Measurements from ENCODE around the gene MAPK1.
"Not testable (repeated sequence)": the region's sequence is repeated elsewhere in the genome, so short reads cannot be mapped to it uniquely, and the experiment has no call there.

The MAPK1 gene

GRCh38 chr22:21803811-21804249 is 63.6 kb downstream of the MAPK1 start:
- FAIRE-seq (no peak), DNase-seq (ENCODE audit: insufficient read length, low spot score) (no peak)
- no peak for TF ChIP-seq CTCF (IDR thresholded peaks at IDR 0.05; ENCODE audit: insufficient read depth, missing control alignments)

GRCh38 chr22:21802673-21803072 is 64.8 kb downstream of the MAPK1 start:
- TF ChIP-seq CTCF (IDR thresholded peaks at IDR 0.05; ENCODE audit: insufficient read depth, missing control alignments), result no peak
- DNase-seq (ENCODE audit: insufficient read length, low spot score) (no peak), FAIRE-seq (no peak)

GRCh38 chr22:21802056-21802455 is 65.4 kb downstream of the MAPK1 start:
- FAIRE-seq, result no peak
- no peak for TF ChIP-seq CTCF (IDR thresholded peaks at IDR 0.05; ENCODE audit: insufficient read depth, missing control alignments)
- DNase-seq (ENCODE audit: insufficient read length, low spot score), result no peak

DNA sequence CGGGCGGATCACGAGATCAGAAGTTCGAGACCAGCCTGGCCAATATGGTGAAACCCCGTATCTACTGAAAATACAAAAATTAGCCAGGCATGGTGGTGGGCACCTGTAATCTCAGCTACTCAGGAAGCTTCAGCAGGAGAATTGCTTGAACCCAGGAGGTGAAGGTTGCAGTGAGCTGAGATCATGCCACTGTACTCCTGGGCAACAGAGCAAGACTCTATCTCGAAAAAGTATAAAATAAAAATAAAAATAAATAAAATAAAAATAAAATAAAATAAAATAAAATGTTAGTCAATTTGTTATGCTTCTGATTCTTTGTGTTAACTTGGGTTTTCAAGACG is 66.2 kb downstream of the MAPK1 start:
- not testable (repeated sequence) for FAIRE-seq; DNase-seq (ENCODE audit: insufficient read length, low spot score)

DNA sequence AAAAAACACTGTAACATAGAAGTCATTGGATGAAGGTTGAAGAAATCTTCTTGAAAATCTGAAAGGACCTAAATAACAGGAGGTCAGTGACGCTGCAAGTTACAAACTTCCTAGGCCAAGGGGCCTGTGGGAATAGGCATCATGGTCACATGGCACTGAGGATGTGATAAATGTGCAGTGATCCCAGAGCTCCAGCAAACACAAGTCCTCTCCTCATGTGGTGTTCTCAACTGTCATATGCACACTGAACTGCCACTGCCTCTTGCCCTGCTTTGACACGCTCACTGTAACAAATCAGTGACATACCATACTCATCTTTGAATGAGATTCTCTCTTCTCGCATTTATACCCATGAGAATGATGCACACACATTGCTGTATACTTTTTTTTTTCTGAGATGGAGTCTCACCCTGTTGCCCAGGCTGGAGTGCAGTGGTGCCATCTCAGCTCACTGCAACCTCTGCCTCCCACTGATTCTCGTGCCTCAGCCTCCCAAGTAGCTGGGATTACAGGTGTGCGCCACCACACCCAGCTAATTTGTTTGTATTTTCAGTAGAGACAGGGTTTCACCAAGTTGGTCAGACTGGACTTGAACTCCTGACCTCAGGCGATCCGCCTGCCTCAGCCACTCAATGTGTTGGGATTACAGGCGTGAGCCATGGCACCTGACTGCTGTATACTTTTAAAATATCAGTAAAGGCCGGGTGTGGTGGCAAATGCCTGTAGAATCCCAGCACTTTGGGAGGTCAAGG is 66.7 kb downstream of the MAPK1 start:
- no peak for FAIRE-seq
- DNase-seq (ENCODE audit: insufficient read length, low spot score), result no peak
- no peak for TF ChIP-seq CTCF (IDR thresholded peaks at IDR 0.05; ENCODE audit: insufficient read depth, missing control alignments)

GRCh38 chr22:21797444-21798221 is 69.8 kb downstream of the MAPK1 start:
- no peak for FAIRE-seq
- DNase-seq (ENCODE audit: insufficient read length, low spot score), result no peak
- TF ChIP-seq CTCF (IDR thresholded peaks at IDR 0.05; ENCODE audit: insufficient read depth, missing control alignments), result no peak

DNA sequence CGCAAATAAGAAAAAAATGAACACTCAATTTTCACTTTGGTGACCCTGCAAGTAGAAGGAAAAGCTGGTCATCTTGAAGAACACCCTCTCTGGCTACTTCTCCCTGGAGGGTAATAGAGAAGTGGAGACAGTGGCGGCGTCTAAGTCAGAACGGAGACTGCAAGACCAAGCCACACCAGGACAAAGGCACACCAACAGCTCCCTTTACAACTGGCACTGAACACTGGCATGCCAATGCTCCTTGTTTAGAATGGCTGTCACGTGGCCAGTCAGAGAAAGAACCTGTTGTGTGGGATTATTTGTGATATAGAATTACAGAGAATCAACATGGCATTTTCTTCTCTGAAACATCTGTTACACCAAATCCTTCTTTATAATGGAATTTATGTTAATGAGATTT is 70.6 kb downstream of the MAPK1 start:
- no peak for FAIRE-seq
- no peak for DNase-seq (ENCODE audit: insufficient read length, low spot score)
- no peak for TF ChIP-seq CTCF (IDR thresholded peaks at IDR 0.05; ENCODE audit: insufficient read depth, missing control alignments)
